Measurements from ENCODE around the gene REPS2. TPM values are rescaled to one million over a fixed set of nuclear protein-coding genes. Genes with fewer than 3 reads are reported as not detected.

The REPS2 gene
- total RNA-seq, 1 experiment from 2014 or later: 3.7 TPM

DNA sequence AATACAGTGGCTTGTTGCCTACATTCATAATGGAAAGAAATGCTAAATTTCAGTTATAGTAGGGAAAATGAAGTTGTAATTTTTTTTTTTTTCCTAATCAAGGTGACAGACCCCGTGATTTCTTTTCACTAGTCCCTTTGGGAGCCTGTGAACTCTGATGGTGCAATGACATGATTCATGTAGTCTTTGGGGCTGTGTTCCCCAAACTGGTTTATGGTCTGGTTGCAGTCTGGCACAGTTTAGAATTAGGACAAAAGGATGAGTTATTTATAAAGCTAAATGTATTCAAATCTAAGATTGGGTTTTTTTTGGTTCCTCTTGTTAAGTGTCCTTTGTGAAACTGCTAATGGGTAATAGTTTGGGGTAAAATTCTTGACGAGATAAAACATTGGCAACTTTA is 66.0 kb downstream of the REPS2 start:
- Histone ChIP-seq H2AK5ac (ENCODE audit: insufficient read length, low read length) (no peak overlapping the region), H3K27me3 (ENCODE audit: insufficient read depth, low read length) (no peaks in the 10 kb centered on the region), H3K4me1 (ENCODE audit: insufficient read depth, low read length) (no peaks in the 10 kb centered on the region), H4K20me1 (ENCODE audit: control insufficient read depth, insufficient read depth, insufficient read length) (no peaks in the 10 kb centered on the region), H3K4ac (ENCODE audit: low read depth, low read length) (no peak overlapping the region), H3K56ac (ENCODE audit: insufficient read length, low read depth, low read length) (no peak overlapping the region), H4K91ac (ENCODE audit: insufficient read length, low read depth, low read length) (no peak overlapping the region), H2BK12ac (ENCODE audit: insufficient read length, low read depth, low read length) (no peak overlapping the region), H2BK5ac (ENCODE audit: insufficient read length, low read length) (no peak overlapping the region), H3T11ph (ENCODE audit: low read length) (no peak overlapping the region), H3K79me2 (ENCODE audit: insufficient read depth, low read length) (no peaks in the 10 kb centered on the region), H3K14ac (ENCODE audit: insufficient read depth, low read length) (no peak overlapping the region), H3K79me1 (ENCODE audit: insufficient read depth, low read depth, low read length, poor library complexity, severe bottlenecking) (no peaks in the 10 kb centered on the region), H4K5ac (ENCODE audit: insufficient read length, low read depth, low read length) (no peak overlapping the region), H2BK15ac (ENCODE audit: low read depth, low read length) (no peak overlapping the region), H3K23me2 (ENCODE audit: insufficient read length, low read depth, low read length, poor library complexity, severe bottlenecking) (no peaks in the 10 kb centered on the region), H3K23ac (ENCODE audit: insufficient read length, low read depth, low read length) (no peak overlapping the region), H2AFZ (ENCODE audit: low read length) (no peak overlapping the region), H3K4me2 (ENCODE audit: insufficient read depth, insufficient read length, low read length) (no peak overlapping the region), H2BK20ac (ENCODE audit: low read depth, low read length, poor library complexity, severe bottlenecking) (no peak overlapping the region), H4K8ac (replicated peaks; ENCODE audit: insufficient read length, low read depth, low read length) (no peak overlapping the region), H3K27ac (ENCODE audit: insufficient read length, low read depth, low read length) (no peak overlapping the region), H3K9ac (ENCODE audit: extremely low read depth, insufficient read length, low read length) (no peak overlapping the region), H2BK120ac (ENCODE audit: low read depth, low read length, poor library complexity, severe bottlenecking) (no peak overlapping the region), H3K9me3 (ENCODE audit: control insufficient read depth, low read depth, low read length) (no peaks in the 10 kb centered on the region), H3K18ac (ENCODE audit: insufficient read length, low read depth, low read length) (no peak overlapping the region)
- no peaks in the 10 kb centered on the region for H3K4me1 Mint-ChIP-seq
- no peak overlapping the region for H3K27ac Mint-ChIP-seq
- no peaks in the 10 kb centered on the region for H3K36me3 Mint-ChIP-seq (ENCODE audit: insufficient read depth in 1 of 3, low read depth in 3 of 3)
- H3K9me3 Mint-ChIP-seq: no peaks in the 10 kb centered on the region
- TF ChIP-seq, protein P1, sequence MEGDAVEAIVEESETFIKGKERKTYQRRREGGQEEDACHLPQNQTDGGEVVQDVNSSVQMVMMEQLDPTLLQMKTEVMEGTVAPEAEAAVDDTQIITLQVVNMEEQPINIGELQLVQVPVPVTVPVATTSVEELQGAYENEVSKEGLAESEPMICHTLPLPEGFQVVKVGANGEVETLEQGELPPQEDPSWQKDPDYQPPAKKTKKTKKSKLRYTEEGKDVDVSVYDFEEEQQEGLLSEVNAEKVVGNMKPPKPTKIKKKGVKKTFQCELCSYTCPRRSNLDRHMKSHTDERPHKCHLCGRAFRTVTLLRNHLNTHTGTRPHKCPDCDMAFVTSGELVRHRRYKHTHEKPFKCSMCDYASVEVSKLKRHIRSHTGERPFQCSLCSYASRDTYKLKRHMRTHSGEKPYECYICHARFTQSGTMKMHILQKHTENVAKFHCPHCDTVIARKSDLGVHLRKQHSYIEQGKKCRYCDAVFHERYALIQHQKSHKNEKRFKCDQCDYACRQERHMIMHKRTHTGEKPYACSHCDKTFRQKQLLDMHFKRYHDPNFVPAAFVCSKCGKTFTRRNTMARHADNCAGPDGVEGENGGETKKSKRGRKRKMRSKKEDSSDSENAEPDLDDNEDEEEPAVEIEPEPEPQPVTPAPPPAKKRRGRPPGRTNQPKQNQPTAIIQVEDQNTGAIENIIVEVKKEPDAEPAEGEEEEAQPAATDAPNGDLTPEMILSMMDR (conservative IDR thresholded peaks at IDR 0.05): no peak
- no peak overlapping the region for H3K4me3 Mint-ChIP-seq
- WGBS (ENCODE audit: extremely low coverage, insufficient read length, low lambda C conversion rate): no CpG with 5 or more reads among the region's 2 CpGs
- no peak for DNase-seq
- H3K27me3 Mint-ChIP-seq (ENCODE audit: low read depth): no peaks in the 10 kb centered on the region; the same call in 1 of the 2 replicates
